ENCODE data around the gene PFKFB3.

GRCh38 chr10:6232846-6233724 is 30.4 kb downstream of the PFKFB3 start:
- TF ChIP-seq CTCF (IDR thresholded peaks at IDR 0.05) (no peak), POLR2A (IDR thresholded peaks at IDR 0.05) (no peak)
